Cortex of kidney (tissue), 1 donor: Measurements from ENCODE around the gene NET1.

ENCODE experiments used
- DNase-seq: peaks from one replicate; lab custom pipeline; 2025; lab: John Stamatoyannopoulos, UW

The NET1 gene

GRCh38 chr10:5502571-5503476, 90.5 kb downstream of the NET1 start:
- DNase-seq, result no peak

DNA sequence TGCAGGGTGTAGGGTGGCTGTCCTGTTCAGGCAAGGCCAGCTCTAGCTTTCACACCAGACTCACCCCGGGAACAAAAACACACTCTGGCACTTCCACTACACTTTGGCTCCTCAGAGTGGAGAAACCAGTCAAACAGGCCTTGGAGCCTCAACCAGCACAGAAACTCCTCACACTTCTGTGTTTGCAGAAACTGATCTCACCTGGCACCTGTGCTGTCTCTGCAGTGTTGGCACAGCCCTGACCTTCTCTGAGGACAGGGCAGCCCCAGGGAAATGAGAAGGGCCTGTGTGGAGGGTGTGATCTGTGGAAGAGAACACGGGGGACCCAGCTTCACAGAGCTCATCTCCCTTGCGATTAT, 91.1 kb downstream of the NET1 start:
- DNase-seq, result no peak

DNA sequence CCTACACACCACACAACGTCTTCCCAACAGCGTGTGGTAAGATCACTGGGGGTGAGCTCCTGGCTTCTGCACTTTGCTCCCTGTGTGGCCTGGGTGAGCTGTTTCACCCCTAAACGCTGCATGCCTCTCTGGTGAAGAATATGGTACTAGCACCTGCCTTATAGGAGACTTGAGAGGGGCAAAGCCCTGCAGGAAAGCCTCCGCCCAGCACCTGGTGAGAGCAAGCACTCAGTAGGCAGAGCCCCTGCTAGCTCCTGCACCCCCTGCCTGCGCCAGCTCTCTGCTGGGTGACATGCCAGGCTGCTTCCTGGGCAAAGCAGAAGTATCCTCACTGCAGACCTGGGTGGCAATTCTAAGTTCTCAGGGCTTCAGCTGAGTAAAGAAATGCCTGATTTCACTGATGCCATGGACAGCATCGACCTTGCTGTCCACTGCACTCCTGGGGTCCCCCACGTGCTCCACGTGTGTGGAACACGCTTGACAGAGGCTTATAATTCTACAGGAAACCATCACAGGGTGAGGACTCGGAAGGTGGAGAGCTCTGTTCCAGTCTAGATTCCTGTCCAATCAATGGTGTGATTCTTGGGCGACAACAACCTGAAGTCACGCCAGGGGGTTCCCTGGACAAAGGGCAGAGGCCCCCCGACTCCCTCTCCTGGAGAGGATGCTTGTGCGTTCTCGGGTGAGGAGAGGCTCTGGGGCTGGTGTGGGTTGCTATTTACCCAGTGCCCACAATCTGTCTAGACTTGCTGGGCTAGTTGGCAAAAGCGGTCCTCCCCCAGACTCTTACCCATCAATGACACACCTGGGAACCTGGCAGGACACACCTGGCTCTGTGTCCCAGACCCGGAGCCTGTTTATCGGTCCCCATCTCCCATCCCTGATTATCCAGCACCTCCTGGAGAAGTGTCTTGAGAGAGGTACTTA, 92.1 kb downstream of the NET1 start:
- no peak for DNase-seq

GRCh38 chr10:5506246-5506645, 93.9 kb downstream of the NET1 start:
- no peak for DNase-seq

DNA sequence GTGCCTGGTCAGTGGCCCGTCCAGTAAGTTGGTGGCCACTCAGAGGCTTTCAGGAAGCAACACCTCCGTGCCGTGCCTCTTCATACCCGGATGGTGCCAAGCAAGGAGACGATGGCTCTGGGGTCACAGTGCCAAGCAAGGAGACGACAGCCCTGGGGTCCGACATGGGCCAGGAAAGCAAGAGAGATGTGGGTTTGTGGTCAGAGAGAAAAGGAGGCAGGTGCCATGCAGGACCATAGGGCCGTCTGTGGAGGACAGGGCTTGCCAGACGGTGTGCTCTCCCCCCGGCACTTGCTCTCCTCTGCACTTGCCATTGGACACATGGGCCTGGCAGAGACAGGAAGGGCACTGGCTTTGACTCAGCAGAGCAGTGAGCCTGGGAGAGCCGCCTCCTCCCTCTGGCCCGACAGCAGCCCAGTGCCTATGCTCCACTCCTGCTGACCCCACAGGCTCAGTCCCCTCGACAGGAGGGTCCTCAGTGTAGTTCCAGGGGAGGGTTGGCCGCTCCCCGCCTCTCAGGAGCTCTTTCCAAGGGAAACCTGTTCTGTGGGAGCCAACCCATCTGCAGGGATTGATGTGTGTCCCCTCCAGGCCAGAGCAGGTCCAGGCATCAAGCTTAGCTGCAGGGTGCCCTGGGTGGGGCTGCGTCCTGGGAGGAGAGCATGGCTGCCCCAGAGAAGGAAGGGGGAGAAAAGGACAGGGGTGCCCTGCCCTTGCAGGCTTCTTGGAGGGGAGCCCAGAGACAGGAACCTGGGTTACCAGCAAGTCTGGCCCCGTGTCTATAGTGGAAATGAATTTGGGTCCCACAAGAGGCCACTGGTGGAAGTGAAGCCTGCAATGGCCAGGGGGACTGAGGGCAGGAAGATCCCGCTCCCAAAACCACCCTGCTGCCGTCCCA, 94.6 kb downstream of the NET1 start:
- no peak for DNase-seq

DNA sequence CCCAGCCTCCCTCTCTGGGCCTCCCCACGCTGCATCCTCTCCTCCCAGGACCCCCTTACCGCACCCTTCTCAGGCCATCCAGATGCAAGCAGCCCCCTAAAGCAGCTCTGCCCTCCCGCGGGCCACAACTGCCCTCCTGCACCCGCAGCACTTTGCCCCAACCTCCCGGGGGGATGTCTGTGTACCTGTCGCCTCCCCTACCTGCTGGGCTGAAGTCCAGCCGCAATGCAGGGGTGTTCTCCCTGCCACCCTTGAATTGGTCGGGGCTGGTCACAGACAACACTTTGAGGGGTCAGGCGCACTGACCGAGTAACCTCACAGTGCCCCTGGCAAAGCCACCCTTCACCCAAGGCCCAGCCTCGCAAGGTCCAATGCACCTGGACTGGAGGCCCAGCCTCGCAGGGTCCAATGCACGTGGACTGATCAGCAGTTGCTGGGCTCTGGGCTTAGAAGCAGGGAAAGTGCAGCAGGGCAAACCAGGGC, 95.3 kb downstream of the NET1 start:
- no peak for DNase-seq

GRCh38 chr10:5508161-5508604, 95.8 kb downstream of the NET1 start:
- DNase-seq, result no peak
